Measurements from ENCODE around the gene YWHAE.
"Not testable (repeated sequence)": the region's sequence is repeated elsewhere in the genome, so short reads cannot be mapped to it uniquely, and the experiment has no call there.

YWHAE gene

GRCh38 chr17:1399679-1400512 lies at the start of gene YWHAE:
Gene YWHAE, minus strand, starts transcription at chr17:1400222. Its CDS starts 112 bp downstream, at chr17:1400110.
- H3K4me3 Mint-ChIP-seq = peak within 1 kb of the TSS; percentile 100
- no peaks in the 10 kb centered on the region for H3K9me3 Mint-ChIP-seq
- peaks cover 2% of the 10 kb centered on the region for H3K27me3 Mint-ChIP-seq
- DNase-seq (peak; percentile 98), ATAC-seq (peak; percentile 98)
- H3K36me3 Mint-ChIP-seq (ENCODE audit: low read depth) = peaks cover 36% of the 10 kb centered on the region
- peak within 1 kb of the TSS; percentile 100 for H3K27ac Mint-ChIP-seq
- H3K4me1 Mint-ChIP-seq = peaks cover 37% of the 10 kb centered on the region

- Mint-ChIP-seq H3K9me3 (no peaks in the 10 kb centered on the region), H3K27ac (no peak overlapping the region), H3K4me1 (peaks cover 46% of the 10 kb centered on the region), H3K27me3 (no peaks in the 10 kb centered on the region), H3K36me3 (ENCODE audit: low read depth) (peaks cover 27% of the 10 kb centered on the region), H3K4me3 (no peak overlapping the region)
- ATAC-seq (no peak), DNase-seq (no peak)
Observed at GRCh38 chr17:1449412-1449967, 49.5 kb upstream of the YWHAE start.

GRCh38 chr17:1447052-1447451 lies 47.0 kb upstream of the YWHAE start:
- H3K4me3 Mint-ChIP-seq = no peak overlapping the region
- DNase-seq (no peak), ATAC-seq (no peak)
- peaks cover 25% of the 10 kb centered on the region for H3K4me1 Mint-ChIP-seq
- H3K36me3 Mint-ChIP-seq (ENCODE audit: low read depth) = peaks cover 16% of the 10 kb centered on the region
- no peak overlapping the region for H3K27ac Mint-ChIP-seq
- H3K27me3 Mint-ChIP-seq = no peaks in the 10 kb centered on the region
- H3K9me3 Mint-ChIP-seq = no peaks in the 10 kb centered on the region

- no peak overlapping the region for H3K27ac Mint-ChIP-seq
- peaks cover 17% of the 10 kb centered on the region for H3K36me3 Mint-ChIP-seq (ENCODE audit: low read depth)
- H3K4me3 Mint-ChIP-seq = no peak overlapping the region
- ATAC-seq (no peak), DNase-seq (no peak)
- no peaks in the 10 kb centered on the region for H3K9me3 Mint-ChIP-seq
- H3K27me3 Mint-ChIP-seq = no peaks in the 10 kb centered on the region
- H3K4me1 Mint-ChIP-seq = peaks cover 21% of the 10 kb centered on the region
Observed at GRCh38 chr17:1446201-1446600, 46.2 kb upstream of the YWHAE start.

DNA sequence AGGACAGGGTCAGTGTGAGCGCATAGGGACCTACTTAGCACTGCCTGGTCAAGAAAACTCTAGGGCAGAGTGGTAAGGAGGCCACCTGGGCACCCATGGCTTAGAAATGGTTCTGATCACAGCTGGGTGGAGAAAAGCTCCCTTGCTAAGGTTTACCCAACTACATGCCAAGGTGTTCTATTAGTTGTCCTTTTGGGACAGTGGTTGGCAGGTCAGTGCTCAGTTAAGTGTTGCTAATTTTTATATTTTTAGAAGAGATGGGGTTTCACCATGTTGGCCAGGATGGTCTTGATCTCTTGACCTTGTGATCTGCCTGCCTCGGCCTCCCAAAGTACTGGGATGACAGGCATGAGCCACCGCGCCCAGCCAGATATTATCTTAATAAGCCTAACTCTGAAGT lies 45.7 kb upstream of the YWHAE start:
- Mint-ChIP-seq H3K4me1 (peaks cover 21% of the 10 kb centered on the region), H3K36me3 (ENCODE audit: low read depth) (peaks cover 20% of the 10 kb centered on the region)
- not testable (repeated sequence) for H3K4me3 Mint-ChIP-seq, H3K9me3 Mint-ChIP-seq, H3K27ac Mint-ChIP-seq, DNase-seq, ATAC-seq, H3K27me3 Mint-ChIP-seq

DNA sequence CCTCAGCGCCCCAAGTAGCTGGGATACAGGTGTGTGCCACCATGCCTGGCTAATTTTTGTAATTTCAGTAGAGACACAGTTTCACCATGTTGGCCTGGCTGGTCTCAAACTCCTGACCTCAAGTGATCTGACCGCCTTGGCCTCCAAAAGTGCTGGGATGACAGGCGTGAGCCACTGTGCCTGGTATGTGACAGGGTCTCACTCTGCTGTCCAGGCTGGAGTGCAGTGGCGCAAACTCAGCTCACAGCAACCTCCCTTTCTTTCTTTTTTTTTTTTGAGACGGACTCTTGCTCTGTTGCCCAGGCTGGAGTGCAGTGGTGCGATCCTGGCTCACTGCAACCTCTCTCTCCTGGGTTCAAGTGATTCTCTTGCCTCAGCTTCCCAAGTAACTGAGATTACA lies 42.7 kb upstream of the YWHAE start:
- H3K27me3 Mint-ChIP-seq, DNase-seq, ATAC-seq, H3K9me3 Mint-ChIP-seq, H3K27ac Mint-ChIP-seq, H3K4me3 Mint-ChIP-seq: not testable (repeated sequence)
- Mint-ChIP-seq H3K4me1 (peaks cover 14% of the 10 kb centered on the region), H3K36me3 (ENCODE audit: low read depth) (peaks cover 10% of the 10 kb centered on the region)

GRCh38 chr17:1442187-1442586 lies 42.2 kb upstream of the YWHAE start:
- H3K36me3 Mint-ChIP-seq (ENCODE audit: low read depth) = peaks cover 9% of the 10 kb centered on the region
- no peaks in the 10 kb centered on the region for H3K27me3 Mint-ChIP-seq
- H3K27ac Mint-ChIP-seq = no peak overlapping the region
- H3K4me1 Mint-ChIP-seq = peaks cover 14% of the 10 kb centered on the region
- ATAC-seq (no peak), DNase-seq (no peak)
- H3K9me3 Mint-ChIP-seq = no peaks in the 10 kb centered on the region
- no peak overlapping the region for H3K4me3 Mint-ChIP-seq

- Mint-ChIP-seq H3K27me3 (no peaks in the 10 kb centered on the region), H3K27ac (no peak overlapping the region), H3K9me3 (no peaks in the 10 kb centered on the region), H3K4me1 (peaks cover 8% of the 10 kb centered on the region), H3K36me3 (ENCODE audit: low read depth) (peaks cover 13% of the 10 kb centered on the region), H3K4me3 (no peak overlapping the region)
- no peak for DNase-seq
- no peak for ATAC-seq
Observed at GRCh38 chr17:1440921-1441320, 40.9 kb upstream of the YWHAE start.

DNA sequence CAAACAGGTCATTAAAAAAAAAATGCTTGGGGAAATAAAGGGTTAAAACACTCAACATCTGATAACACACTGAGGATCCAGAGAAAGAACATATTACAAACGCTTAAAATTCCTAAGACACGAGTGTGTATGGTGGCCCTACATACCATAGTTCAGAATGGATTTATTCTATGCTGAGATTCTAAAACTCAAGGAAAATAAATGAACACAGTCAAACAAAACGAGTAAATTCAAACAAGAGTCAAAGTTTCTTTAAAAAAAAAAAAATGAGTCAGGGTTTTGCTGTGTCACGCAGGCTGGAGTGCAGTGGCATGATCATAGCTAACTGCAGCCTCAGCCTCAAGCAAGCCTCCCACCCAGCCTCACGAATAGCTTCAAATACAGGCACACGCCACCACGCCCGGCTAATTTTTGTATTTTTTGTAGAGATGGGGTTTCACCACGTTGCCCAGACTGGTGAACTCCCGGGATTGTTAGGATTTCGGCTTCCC lies 38.6 kb upstream of the YWHAE start:
- peaks cover 9% of the 10 kb centered on the region for H3K4me1 Mint-ChIP-seq
- no peaks in the 10 kb centered on the region for H3K27me3 Mint-ChIP-seq
- no peaks in the 10 kb centered on the region for H3K9me3 Mint-ChIP-seq
- peaks cover 28% of the 10 kb centered on the region for H3K36me3 Mint-ChIP-seq (ENCODE audit: low read depth)
- H3K27ac Mint-ChIP-seq = no peak overlapping the region
- no peak for ATAC-seq
- no peak for DNase-seq
- H3K4me3 Mint-ChIP-seq = no peak overlapping the region

GRCh38 chr17:1435326-1435725 lies 35.3 kb upstream of the YWHAE start:
- peaks cover 20% of the 10 kb centered on the region for H3K4me1 Mint-ChIP-seq
- DNase-seq (no peak), ATAC-seq (no peak)
- no peaks in the 10 kb centered on the region for H3K27me3 Mint-ChIP-seq
- no peak overlapping the region for H3K4me3 Mint-ChIP-seq
- no peaks in the 10 kb centered on the region for H3K9me3 Mint-ChIP-seq
- H3K36me3 Mint-ChIP-seq (ENCODE audit: low read depth) = peaks cover 34% of the 10 kb centered on the region
- H3K27ac Mint-ChIP-seq = no peak overlapping the region

GRCh38 chr17:1434150-1434549 lies 34.1 kb upstream of the YWHAE start:
- no peak overlapping the region for H3K4me3 Mint-ChIP-seq
- peaks cover 37% of the 10 kb centered on the region for H3K36me3 Mint-ChIP-seq (ENCODE audit: low read depth)
- DNase-seq = no peak
- no peaks in the 10 kb centered on the region for H3K27me3 Mint-ChIP-seq
- H3K4me1 Mint-ChIP-seq = peaks cover 18% of the 10 kb centered on the region
- H3K9me3 Mint-ChIP-seq = no peaks in the 10 kb centered on the region
- no peak overlapping the region for H3K27ac Mint-ChIP-seq
- ATAC-seq = no peak

GRCh38 chr17:1431631-1432104 lies 31.6 kb upstream of the YWHAE start:
- H3K9me3 Mint-ChIP-seq = no peaks in the 10 kb centered on the region
- H3K27me3 Mint-ChIP-seq = no peaks in the 10 kb centered on the region
- peaks cover 38% of the 10 kb centered on the region for H3K36me3 Mint-ChIP-seq (ENCODE audit: low read depth)
- no peak for DNase-seq
- peak; percentile 66 for ATAC-seq
- H3K27ac Mint-ChIP-seq = peak overlapping the region; percentile 11
- peaks cover 13% of the 10 kb centered on the region for H3K4me1 Mint-ChIP-seq
- H3K4me3 Mint-ChIP-seq = no peak overlapping the region

DNA sequence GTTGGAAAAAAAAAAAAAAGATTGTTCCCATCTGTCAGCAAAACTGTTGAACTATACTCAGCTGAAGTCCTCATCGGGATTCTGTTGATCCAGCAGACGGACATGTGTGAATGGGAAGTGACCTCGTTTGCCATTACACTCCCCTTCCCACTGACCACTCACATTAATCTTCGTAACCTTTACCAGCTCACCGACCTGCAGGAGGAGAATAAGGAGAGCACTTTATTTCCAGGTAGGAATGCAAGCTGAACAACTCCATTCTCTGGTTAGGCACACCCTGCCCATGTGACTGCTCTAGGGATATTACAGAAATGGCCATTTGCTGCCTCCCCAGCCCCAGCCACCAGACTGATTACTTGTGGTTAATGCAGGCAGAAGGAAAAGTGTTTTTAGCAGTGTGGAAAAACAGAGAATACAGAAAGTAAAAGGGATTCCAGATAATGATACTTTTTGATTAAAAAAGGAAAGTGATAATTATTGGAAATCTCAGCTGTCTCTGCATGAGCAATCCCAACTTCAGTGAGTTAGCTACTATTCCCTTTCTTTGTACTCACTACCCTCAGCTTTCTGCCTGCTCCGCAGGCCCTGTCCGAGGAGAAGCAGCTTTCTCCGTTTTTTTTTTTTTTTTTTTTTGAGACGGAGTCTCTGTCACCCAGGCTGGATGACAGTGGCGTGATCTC lies 23.6 kb upstream of the YWHAE start:
- Mint-ChIP-seq H3K9me3 (no peaks in the 10 kb centered on the region), H3K4me1 (peaks cover 17% of the 10 kb centered on the region), H3K27me3 (no peaks in the 10 kb centered on the region), H3K4me3 (no peak overlapping the region), H3K36me3 (ENCODE audit: low read depth) (peaks cover 29% of the 10 kb centered on the region), H3K27ac (no peak overlapping the region)
- no peak for DNase-seq
- ATAC-seq = no peak

DNA sequence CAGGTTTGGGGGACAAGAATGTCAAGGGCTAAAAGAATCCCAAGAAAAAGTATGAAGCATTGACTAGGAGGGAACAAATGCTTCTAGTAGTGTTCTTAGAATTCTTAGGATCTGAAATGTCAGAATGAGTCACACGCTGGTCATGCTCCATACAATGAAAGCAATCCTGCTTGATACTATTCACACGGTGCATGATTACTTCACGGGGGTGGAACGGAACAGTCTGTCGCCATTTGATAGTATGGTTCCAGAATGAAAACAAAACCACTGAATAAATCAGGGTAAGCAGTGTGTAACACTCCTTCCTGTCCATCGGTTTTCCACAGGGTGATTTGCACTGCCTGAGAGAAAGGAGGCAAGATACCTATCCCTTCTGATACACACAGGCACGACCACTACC lies 22.9 kb upstream of the YWHAE start:
- Mint-ChIP-seq H3K4me1 (peaks cover 17% of the 10 kb centered on the region), H3K27ac (peak overlapping the region; percentile 69), H3K9me3 (no peaks in the 10 kb centered on the region), H3K27me3 (no peaks in the 10 kb centered on the region), H3K4me3 (no peak overlapping the region), H3K36me3 (ENCODE audit: low read depth) (peaks cover 27% of the 10 kb centered on the region)
- peak; percentile 7 for DNase-seq
- ATAC-seq = peak; percentile 88

- Mint-ChIP-seq H3K27ac (no peak overlapping the region), H3K9me3 (no peaks in the 10 kb centered on the region), H3K27me3 (no peaks in the 10 kb centered on the region), H3K36me3 (ENCODE audit: low read depth) (peaks cover 28% of the 10 kb centered on the region), H3K4me3 (no peak overlapping the region), H3K4me1 (peaks cover 17% of the 10 kb centered on the region)
- DNase-seq = no peak
- no peak for ATAC-seq
Observed at GRCh38 chr17:1421470-1421869, 21.4 kb upstream of the YWHAE start.

All from activated naive CD8-positive, alpha-beta T cell treated with anti-CD3 and anti-CD28 coated beads, Interleukin-2, amount 50 U/mL, for 24 hours (primary cell).